ENCODE results near the gene KLHL41. TPM values are rescaled to one million over a fixed set of nuclear protein-coding genes. Genes with fewer than 3 reads are reported as not detected.
"Not testable (repeated sequence)": the region's sequence is repeated elsewhere in the genome, so short reads cannot be mapped to it uniquely, and the experiment has no call there.

The KLHL41 gene
- total RNA-seq, 2 experiments from 2014 or later, result not detected

GRCh38 chr2:169512525-169512924, 3.0 kb downstream of the KLHL41 start:
- intact Hi-C loops (cut with DNase I, micrococcal nuclease), result no loop called here
- Mint-ChIP-seq H3K4me3 (no peak overlapping the region), H3K27me3 (no peaks in the 10 kb centered on the region), H3K36me3 (ENCODE audit: low read depth) (no peaks in the 10 kb centered on the region), H3K9me3 (no peaks in the 10 kb centered on the region), H3K27ac (no peak overlapping the region), H3K4me1 (ENCODE audit: low read depth) (no peaks in the 10 kb centered on the region)
- H3K4me1 ChIP-seq (ENCODE audit: insufficient read depth, low read length), result no peaks in the 10 kb centered on the region
- ATAC-seq (ENCODE audit: poor library complexity) (no peak), DNase-seq (no peak)
- H3K36me3 ChIP-seq (ENCODE audit: insufficient read depth, low read length), result no peaks in the 10 kb centered on the region
- H3K4me3 ChIP-seq (ENCODE audit: low read length), result no peak overlapping the region
- CTCF ChIA-PET, result interaction anchor here (1.0 kb wide), 1 partner anchor 24 kb away, joined by 3 read pairs; no protein-coding TSS in a partner anchor
- no peaks in the 10 kb centered on the region for H3K27me3 ChIP-seq (ENCODE audit: control insufficient read depth in 1 of 2, insufficient read depth in 2 of 2, low read length in 2 of 2)
- no peak for TF ChIP-seq CTCF (IDR thresholded peaks at IDR 0.05)
- H3K9me3 ChIP-seq (ENCODE audit: control insufficient read depth in 1 of 2, insufficient read depth in 1 of 2, low read length in 2 of 2), result no peaks in the 10 kb centered on the region
- no peak overlapping the region for H3K27ac ChIP-seq (ENCODE audit: low read depth in 1 of 2, low read length in 2 of 2)
- POLR2A ChIA-PET, result no interaction called here

DNA sequence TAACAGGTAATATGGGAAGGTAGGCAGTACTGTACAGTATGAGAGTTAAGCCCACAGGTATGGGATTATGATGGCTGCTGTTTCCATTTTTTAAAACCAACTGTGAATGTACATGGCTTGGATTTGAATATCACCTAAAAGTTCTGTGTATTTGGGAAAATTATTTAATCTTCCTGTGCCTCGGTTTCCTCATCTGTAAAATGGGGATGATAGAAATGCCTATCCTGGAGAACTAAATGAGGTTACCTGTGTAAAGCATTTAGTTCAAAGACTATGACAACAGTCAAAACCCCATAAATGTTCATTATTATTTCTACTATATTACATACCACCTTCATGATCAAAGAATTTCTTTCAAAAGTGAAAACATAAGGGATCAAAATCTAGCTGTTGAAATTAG, 3.6 kb downstream of the KLHL41 start:
- H3K9me3 Mint-ChIP-seq, result no peaks in the 10 kb centered on the region
- TF ChIP-seq CTCF (IDR thresholded peaks at IDR 0.05), result no peak
- CTCF ChIA-PET, result no interaction called here

DNA sequence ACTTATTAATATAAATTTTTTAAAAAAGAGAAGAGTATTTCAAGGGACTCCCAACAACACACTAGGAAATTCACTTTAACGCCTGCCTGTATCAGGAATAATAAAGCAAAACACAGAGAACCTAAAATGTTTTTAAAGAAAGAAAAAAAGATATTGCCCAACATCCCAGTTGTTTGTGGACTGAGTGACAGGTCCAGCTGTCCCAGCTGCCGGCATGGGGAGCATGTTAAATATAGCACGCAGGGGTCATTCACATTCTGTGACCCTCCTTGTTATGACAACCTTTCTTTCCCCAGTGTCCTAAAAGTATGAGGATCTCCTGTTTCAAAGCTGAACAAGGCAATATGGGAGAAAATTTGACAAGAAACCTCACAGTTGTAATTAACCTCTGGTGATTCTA, 4.4 kb downstream of the KLHL41 start:
- ChIA-PET CTCF (no interaction called here), POLR2A (no interaction called here)
- no peak overlapping the region for H3K4me3 Mint-ChIP-seq
- Histone ChIP-seq H3K9me3 (ENCODE audit: control insufficient read depth in 1 of 2, insufficient read depth in 1 of 2, low read length in 2 of 2) (no peaks in the 10 kb centered on the region), H3K27ac (ENCODE audit: low read depth in 1 of 2, low read length in 2 of 2) (no peak overlapping the region), H3K36me3 (ENCODE audit: insufficient read depth, low read length) (no peaks in the 10 kb centered on the region), H3K4me3 (ENCODE audit: low read length) (no peak overlapping the region), H3K27me3 (ENCODE audit: control insufficient read depth in 1 of 2, insufficient read depth in 2 of 2, low read length in 2 of 2) (no peaks in the 10 kb centered on the region), H3K4me1 (ENCODE audit: insufficient read depth, low read length) (no peaks in the 10 kb centered on the region)
- H3K27ac Mint-ChIP-seq, result no peak overlapping the region
- no peaks in the 10 kb centered on the region for H3K36me3 Mint-ChIP-seq (ENCODE audit: low read depth)
- TF ChIP-seq CTCF (IDR thresholded peaks at IDR 0.05), result no peak
- intact Hi-C loops (cut with DNase I, micrococcal nuclease), result no loop called here
- ATAC-seq (ENCODE audit: poor library complexity) (no peak), DNase-seq (no peak)
- no peaks in the 10 kb centered on the region for H3K27me3 Mint-ChIP-seq
- no peaks in the 10 kb centered on the region for H3K9me3 Mint-ChIP-seq
- H3K4me1 Mint-ChIP-seq (ENCODE audit: low read depth), result no peaks in the 10 kb centered on the region

More for the DNA sequence above, 3.6 kb downstream of the KLHL41 start:
- no peak overlapping the region for H3K4me3 ChIP-seq (ENCODE audit: low read length)
- H3K9me3 ChIP-seq (ENCODE audit: control insufficient read depth in 1 of 2, insufficient read depth in 1 of 2, low read length in 2 of 2), result no peaks in the 10 kb centered on the region
- H3K27ac ChIP-seq (ENCODE audit: low read depth in 1 of 2, low read length in 2 of 2), result no peak overlapping the region
- H3K4me1 ChIP-seq (ENCODE audit: insufficient read depth, low read length), result no peaks in the 10 kb centered on the region
- Mint-ChIP-seq H3K4me1 (ENCODE audit: low read depth) (no peaks in the 10 kb centered on the region), H3K27ac (no peak overlapping the region), H3K4me3 (no peak overlapping the region), H3K27me3 (no peaks in the 10 kb centered on the region), H3K36me3 (ENCODE audit: low read depth) (no peaks in the 10 kb centered on the region)
- H3K36me3 ChIP-seq (ENCODE audit: insufficient read depth, low read length), result no peaks in the 10 kb centered on the region
- DNase-seq (no peak), ATAC-seq (ENCODE audit: poor library complexity) (no peak)
- POLR2A ChIA-PET, result no interaction called here
- intact Hi-C loops (cut with DNase I, micrococcal nuclease), result no loop called here
- no peaks in the 10 kb centered on the region for H3K27me3 ChIP-seq (ENCODE audit: control insufficient read depth in 1 of 2, insufficient read depth in 2 of 2, low read length in 2 of 2)

DNA sequence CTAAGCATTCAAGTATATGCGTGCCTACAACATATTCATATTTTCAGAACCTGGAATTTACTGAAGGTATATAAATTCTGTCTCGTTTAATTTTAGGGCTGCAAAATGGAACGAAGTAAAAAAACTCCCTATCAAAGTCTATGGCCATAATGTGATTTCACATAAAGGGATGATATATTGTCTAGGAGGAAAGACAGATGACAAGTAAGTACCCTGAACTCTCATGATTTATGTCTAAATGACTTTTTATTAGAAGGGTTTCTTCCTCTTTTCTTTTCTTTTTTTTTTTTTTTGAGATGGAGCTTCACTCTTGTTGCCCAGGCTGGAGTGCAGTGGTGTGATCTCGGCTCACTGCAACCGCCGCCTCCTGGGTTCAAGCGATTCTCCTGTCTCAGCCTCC, 5.3 kb downstream of the KLHL41 start:
- H3K4me3 ChIP-seq (ENCODE audit: low read length); H3K9me3 Mint-ChIP-seq; intact Hi-C loops (cut with DNase I, micrococcal nuclease); CTCF ChIA-PET; H3K36me3 Mint-ChIP-seq (ENCODE audit: low read depth); H3K36me3 ChIP-seq (ENCODE audit: insufficient read depth, low read length); ATAC-seq (ENCODE audit: poor library complexity); POLR2A ChIA-PET; H3K4me1 Mint-ChIP-seq (ENCODE audit: low read depth); H3K27ac Mint-ChIP-seq; H3K27me3 Mint-ChIP-seq; H3K27ac ChIP-seq (ENCODE audit: low read depth in 1 of 2, low read length in 2 of 2); H3K4me1 ChIP-seq (ENCODE audit: insufficient read depth, low read length); H3K27me3 ChIP-seq (ENCODE audit: control insufficient read depth in 1 of 2, insufficient read depth in 2 of 2, low read length in 2 of 2); DNase-seq; H3K4me3 Mint-ChIP-seq; H3K9me3 ChIP-seq (ENCODE audit: control insufficient read depth in 1 of 2, insufficient read depth in 1 of 2, low read length in 2 of 2): not testable (repeated sequence)

- H3K27me3 ChIP-seq (ENCODE audit: control insufficient read depth in 1 of 2, insufficient read depth in 2 of 2, low read length in 2 of 2); ATAC-seq (ENCODE audit: poor library complexity); H3K27ac Mint-ChIP-seq; CTCF ChIA-PET; H3K4me3 ChIP-seq (ENCODE audit: low read length); H3K4me1 Mint-ChIP-seq (ENCODE audit: low read depth); H3K4me3 Mint-ChIP-seq; intact Hi-C loops (cut with DNase I, micrococcal nuclease); H3K9me3 ChIP-seq (ENCODE audit: control insufficient read depth in 1 of 2, insufficient read depth in 1 of 2, low read length in 2 of 2); H3K4me1 ChIP-seq (ENCODE audit: insufficient read depth, low read length); DNase-seq; POLR2A ChIA-PET; H3K27me3 Mint-ChIP-seq; H3K36me3 Mint-ChIP-seq (ENCODE audit: low read depth); H3K27ac ChIP-seq (ENCODE audit: low read depth in 1 of 2, low read length in 2 of 2); H3K36me3 ChIP-seq (ENCODE audit: insufficient read depth, low read length); H3K9me3 Mint-ChIP-seq: not testable (repeated sequence)
Measured at GRCh38 chr2:169516488-169516995, 7.0 kb downstream of the KLHL41 start.
